ENCODE measurements around the gene NR1D1.

- TF ChIP-seq, protein P1, sequence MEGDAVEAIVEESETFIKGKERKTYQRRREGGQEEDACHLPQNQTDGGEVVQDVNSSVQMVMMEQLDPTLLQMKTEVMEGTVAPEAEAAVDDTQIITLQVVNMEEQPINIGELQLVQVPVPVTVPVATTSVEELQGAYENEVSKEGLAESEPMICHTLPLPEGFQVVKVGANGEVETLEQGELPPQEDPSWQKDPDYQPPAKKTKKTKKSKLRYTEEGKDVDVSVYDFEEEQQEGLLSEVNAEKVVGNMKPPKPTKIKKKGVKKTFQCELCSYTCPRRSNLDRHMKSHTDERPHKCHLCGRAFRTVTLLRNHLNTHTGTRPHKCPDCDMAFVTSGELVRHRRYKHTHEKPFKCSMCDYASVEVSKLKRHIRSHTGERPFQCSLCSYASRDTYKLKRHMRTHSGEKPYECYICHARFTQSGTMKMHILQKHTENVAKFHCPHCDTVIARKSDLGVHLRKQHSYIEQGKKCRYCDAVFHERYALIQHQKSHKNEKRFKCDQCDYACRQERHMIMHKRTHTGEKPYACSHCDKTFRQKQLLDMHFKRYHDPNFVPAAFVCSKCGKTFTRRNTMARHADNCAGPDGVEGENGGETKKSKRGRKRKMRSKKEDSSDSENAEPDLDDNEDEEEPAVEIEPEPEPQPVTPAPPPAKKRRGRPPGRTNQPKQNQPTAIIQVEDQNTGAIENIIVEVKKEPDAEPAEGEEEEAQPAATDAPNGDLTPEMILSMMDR (IDR thresholded peaks at IDR 0.05 in 8 of 11, conservative IDR thresholded peaks at IDR 0.05 in 3 of 11): peak in 3 of 11 experiments; percentile 6 to 30 (median 21)
- no peak for TF ChIP-seq POLR2A (IDR thresholded peaks at IDR 0.05)
Measured at GRCh38 chr17:40122136-40122998, 22.0 kb upstream of the NR1D1 start.
